ENCODE results near the gene METTL13.

The METTL13 gene

DNA sequence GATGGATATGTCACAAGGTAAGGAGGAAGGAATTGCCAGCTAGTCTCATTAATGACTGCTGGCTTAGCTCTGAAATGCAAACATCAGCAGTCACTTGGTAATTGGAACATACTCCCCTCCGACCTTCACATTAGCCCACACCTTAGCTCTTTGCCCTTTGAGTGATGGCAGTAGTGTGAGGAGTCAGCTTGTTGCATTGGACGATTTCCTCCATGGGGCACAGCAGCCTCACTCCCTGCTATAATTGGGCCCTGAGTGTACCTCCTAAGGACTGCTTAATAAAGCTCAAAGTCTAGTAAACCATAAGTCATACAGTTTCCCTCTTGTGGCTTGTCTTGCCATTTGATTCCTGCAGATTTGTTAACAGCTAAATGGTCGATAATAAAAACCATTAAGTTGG is 19.4 kb downstream of the METTL13 start:
- H3K4me3 ChIP-seq (ENCODE audit: low read depth, low read length) = no peak overlapping the region

DNA sequence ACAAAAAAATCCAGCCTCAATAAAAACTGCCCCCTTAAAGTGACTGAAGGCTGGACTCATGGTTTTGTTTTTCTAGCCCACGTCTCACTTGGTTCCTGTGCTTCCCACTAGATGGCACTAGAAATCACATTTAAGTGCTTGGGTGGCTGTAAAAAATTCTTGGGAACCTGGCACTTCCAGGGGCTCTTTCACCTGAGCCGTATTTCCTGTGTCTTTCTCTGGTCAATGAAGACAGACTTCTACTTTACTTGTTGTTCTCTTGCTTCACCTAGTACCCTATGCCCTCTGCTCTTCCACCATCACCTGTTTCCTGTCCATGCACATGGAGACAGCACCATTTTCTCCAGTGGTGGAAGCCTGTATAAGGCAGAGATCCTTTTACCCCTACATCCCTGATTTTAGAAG is 20.0 kb downstream of the METTL13 start:
- no peak overlapping the region for H3K4me3 ChIP-seq (ENCODE audit: low read depth, low read length)

DNA sequence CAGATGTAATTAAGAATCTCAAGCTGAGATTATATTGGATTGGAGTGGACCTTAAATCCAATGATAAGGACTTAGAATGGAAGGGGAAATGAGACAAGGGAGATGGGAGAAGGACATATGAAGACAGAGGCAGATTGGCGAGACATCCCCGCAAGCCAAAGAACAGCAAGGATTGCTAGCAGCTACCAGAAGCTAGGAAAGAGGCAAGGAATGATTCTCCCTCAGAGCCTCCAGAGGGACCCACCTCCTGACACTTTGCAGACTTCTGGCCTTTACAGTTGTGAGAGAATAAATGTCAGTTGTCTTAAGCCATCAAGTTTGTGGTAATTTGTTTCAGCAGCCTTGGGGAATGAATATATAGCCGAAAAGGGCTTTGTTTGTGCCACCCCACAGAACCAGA is 20.7 kb downstream of the METTL13 start:
- no peak overlapping the region for H3K4me3 ChIP-seq (ENCODE audit: low read depth, low read length)

DNA sequence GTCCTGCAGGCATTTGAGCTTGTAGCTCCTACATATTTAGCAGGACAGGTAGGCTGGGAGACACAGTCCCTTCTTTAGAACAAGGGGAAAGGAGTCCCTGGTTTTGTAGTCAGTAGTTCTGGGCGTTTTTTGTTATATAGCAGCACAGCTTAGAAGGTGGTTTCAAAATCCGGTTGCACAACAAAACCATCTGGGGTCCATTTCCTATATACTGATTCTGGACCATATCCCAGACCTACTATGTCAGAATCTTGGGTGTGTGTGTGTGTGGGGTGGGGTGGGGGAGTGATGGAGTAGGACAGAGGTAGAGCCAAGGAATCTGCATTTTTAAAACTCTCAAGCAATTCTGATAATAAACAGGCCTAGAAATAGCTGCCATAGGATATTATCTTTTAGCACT is 21.6 kb downstream of the METTL13 start:
- no peak overlapping the region for H3K4me3 ChIP-seq (ENCODE audit: low read depth, low read length)

DNA sequence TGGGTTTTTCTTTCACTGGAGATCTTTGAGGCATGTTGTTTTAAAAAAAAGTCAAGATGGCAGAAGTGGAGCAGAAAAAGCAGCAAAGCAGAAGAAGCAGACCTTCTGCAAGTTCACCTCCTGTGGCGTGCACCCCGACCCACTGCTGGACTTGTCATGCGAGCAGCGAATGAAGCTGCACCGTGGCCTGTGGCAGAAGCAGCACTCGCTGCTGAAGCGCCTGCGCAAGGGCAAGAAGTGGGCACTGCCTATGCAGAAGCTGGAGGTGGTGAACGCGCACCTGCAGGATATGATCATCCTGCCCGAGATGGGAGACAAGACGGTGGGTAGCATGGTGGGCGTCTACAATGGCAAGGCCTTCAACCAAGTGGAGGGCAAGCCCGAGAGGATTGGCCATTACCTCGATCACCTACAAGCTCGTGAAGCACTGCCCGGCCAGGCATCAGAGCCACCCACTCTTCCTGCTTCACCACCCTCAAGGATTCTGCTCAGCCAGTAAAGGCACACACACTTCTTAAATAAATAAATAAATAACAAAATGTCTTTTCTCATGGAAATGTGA is 22.1 kb downstream of the METTL13 start:
- no peak overlapping the region for H3K4me3 ChIP-seq (ENCODE audit: low read depth, low read length)

DNA sequence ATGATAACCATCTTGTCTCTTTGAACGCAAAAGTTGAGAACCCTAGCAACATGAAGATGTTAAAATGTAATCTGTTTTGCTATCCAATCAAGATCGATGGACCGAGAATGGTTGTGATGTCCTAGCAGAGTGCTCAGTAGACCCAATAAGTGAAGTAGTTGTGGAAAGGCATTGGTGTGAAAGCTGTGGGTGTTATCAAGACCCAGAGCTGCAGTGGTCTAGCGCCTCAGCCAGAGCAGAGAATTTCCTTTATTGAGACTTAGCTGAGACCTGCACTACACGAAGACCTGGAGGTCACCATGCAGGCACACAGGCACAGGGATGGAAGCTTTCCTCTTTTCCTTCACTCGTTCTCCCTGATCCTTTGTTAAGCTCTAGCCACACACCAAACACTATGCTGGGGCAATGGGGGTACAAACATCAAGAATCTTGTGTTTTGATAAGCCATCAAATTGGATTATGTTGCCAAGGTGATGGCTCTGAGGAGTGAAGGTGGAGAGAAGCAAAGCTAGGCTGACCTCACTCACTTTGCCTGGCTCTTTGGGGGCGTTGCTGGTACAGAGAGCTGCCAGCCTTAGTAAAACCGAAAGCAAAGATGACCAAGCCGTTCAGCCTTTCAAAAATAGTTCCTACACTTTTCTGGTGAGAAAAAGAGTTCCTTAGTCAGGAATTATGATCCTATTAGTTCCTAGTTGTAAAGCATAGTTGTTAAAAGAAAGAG is 24.1 kb downstream of the METTL13 start:
- H3K4me3 ChIP-seq (ENCODE audit: low read depth, low read length) = no peak overlapping the region

DNA sequence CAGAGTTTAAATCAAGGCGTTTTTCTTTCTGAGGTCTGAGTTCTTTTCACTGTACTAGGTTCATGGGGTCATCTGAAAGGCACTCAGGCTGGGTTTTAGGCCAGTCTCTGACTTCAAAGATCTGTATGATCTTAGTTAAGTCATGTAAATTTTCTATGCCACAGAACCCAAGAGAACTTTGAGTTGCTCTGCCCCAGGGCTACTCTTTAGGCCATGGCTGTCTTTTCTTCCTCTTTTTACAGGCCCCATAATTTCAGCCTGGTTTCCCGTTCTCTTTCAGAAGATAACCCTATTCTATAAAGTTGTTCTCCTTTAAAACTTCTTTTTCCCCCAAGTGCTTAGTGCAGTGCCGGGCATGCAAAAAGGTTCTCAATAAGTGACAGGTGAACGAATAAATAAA is 26.1 kb downstream of the METTL13 start:
- H3K4me3 ChIP-seq (ENCODE audit: low read depth, low read length) = no peak overlapping the region

DNA sequence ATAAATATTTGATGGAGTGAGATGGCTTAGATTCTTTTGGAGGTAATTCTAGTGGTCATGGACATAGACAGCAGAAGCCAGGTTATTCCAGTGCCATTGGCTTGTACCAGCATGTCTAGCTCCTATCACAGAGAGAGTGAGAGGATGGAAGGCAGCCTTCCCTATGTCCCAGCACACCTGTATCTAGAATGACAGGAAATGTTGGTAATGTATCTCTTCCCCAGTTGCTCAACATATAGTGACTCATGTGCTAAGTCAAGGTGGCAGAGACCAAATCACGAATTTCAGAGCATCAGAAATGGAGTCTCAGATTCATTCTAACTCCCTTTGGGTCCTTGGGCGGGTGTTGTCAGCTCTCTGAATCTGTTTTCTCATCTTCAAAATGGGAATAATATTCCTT is 28.4 kb downstream of the METTL13 start:
- H3K4me3 ChIP-seq (ENCODE audit: low read depth, low read length) = no peak overlapping the region

DNA sequence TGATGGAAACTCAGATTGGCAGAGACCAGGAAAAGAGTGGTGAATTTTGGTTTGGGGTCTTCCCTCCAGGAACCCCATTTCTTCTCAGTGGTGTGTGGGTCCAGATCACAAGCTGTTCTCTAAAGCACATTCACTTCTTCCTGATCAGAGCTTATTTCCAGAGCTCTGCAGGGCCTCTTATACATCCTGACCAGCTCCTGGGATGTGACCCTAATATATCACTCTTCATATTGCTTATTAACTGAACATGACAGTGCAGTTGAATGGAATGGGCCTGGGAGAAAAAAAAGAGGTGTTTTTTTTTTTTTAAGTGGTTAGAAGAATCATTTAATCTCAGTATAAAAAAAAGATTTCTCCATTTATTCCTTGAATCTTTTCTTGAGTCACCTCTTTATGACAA is 30.2 kb downstream of the METTL13 start:
- H3K4me3 ChIP-seq (ENCODE audit: low read depth, low read length) = no peak overlapping the region

DNA sequence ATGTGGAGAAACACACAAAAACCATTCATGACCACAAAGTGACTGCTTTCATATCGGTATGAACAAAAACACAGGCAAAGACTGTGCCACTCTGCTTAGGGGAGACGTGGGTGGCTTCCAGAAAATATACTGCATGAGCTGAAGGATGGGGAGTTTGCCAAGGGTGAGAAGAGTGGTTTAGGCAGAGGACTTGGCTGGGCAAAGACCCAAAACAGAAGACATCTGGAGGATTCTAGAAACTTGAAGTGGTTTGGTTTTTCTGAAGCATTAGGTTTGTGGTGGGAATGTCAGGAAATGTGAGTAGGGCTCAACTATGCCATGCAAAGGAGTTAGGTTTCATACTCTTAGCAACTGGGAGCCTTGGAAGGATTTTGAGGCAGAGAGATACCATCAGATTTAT is 33.2 kb downstream of the METTL13 start:
- no peak overlapping the region for H3K4me3 ChIP-seq (ENCODE audit: low read depth, low read length)

DNA sequence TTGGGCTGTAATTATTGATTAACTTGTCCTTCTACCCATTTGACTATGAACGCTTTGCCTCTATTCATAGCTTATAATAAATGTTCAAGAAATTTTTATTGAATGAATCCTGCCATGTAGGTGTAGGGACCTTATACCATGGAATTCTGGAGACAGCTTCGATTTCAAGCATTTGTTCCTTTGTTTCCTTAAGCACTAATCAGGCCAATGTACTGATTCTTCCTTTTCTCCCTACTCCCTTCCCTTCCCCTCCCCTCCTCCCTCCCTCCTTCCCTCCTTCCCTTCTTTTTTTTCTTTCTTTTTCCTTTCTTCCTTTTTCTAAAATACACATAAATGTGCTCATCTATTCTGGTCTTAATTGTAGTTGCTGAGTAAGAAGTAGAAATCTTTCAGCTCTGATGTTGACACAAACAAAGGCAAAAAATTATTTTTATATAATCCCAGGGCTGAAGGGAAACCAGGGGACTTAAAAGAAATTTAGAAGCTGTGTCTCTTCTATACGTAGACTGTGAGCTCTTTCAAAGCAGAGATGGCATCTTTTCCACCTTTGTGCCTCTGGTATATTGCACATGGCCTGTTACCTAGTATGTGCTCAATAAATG is 34.9 kb downstream of the METTL13 start:
- H3K4me3 ChIP-seq (ENCODE audit: low read depth, low read length) = no peak overlapping the region

DNA sequence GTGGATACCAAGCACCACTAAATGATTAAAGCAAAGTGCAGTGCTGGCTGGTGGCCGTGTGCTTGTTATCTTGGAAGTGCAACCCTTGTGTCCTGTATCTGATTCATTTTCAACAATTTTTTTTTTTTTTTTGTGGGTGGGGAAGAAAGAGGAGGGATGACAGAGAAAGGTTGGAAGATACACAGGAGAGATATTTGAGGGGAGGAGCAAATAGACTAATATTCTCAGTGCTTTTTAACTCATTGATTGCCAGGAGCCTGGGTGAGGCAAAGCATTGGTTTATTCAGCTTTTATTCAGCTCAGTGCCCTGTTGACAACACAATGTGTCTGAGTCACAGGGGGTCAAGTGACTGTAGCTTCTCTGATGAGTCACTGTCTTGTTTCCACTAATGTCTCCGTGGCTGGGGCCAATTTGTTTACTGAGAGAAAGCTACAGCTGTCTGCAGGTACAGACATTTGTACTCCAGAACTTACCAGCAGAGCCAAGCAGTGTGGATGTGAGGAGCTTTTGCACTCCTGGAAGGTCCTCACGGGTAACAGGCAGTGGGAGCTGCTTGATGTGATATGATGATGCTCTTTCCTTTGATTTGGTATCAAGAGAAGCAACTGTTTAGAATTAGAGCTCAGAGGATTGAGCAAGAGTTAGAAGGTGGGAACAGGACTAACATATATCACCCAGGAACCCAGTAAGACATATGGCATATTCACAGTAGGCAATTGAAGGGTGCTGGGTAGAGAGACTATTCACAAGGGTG is 36.2 kb downstream of the METTL13 start:
- H3K4me3 ChIP-seq (ENCODE audit: low read depth, low read length) = no peak overlapping the region

DNA sequence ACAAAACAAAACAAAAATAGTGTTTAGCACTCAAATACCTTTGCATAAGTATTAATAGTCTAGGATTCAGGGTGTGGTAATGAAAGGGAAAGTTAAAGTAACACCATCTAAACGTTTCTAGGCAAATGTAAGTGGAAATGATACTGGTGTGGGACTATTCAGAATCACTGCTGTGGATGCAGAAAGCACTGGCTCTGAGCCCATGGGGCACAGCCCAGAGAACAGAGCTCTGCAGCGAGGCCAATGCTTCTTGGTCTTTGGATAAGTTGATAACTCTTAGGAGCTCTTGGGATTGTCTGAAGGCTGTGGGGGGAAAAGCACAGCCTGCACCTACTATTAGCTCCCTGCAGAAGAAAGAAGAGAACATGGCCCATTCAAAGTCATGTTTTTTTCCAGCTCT is 38.5 kb downstream of the METTL13 start:
- H3K4me3 ChIP-seq (ENCODE audit: low read depth, low read length) = no peak overlapping the region

DNA sequence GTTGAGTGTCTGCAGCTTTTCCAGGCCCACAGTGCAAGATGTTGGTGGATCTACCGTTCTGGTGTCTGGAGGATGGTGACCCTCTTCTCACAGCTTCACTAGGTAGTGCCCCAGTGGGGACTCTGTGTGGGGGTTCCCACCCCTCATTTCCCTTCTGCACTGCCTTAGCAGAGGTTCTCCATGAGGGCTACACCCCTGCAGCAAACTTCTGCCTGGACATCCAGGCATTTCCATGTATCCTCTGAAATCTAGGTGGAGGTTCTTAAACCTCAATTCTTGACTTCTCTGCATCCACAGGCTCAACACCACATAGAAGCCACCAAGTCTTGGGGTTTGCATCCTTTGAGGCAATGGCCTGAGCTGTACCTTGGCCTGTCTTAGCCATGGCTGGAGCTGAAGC is 45.5 kb downstream of the METTL13 start:
- no peak overlapping the region for H3K4me3 ChIP-seq (ENCODE audit: low read depth, low read length)

DNA sequence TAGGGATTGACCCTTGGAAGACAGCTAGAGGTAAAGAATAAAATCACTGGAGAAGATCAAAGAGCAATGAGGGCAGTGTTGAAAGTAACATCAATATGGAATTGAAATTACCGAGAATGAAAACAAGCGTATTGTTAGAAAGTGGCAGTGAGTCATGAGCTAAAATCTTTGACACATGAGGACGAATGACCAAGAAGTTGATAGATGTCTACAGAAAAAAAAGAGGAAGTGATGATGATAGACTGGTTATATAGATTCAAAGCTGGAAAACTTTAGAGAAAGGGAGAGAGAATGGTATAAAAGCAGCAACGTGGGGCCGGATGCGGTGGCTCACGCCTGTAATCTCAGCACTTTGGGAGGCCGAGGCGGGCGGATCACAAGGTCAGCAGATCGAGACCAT is 47.3 kb downstream of the METTL13 start:
- H3K4me3 ChIP-seq (ENCODE audit: low read depth, low read length) = no peak overlapping the region

DNA sequence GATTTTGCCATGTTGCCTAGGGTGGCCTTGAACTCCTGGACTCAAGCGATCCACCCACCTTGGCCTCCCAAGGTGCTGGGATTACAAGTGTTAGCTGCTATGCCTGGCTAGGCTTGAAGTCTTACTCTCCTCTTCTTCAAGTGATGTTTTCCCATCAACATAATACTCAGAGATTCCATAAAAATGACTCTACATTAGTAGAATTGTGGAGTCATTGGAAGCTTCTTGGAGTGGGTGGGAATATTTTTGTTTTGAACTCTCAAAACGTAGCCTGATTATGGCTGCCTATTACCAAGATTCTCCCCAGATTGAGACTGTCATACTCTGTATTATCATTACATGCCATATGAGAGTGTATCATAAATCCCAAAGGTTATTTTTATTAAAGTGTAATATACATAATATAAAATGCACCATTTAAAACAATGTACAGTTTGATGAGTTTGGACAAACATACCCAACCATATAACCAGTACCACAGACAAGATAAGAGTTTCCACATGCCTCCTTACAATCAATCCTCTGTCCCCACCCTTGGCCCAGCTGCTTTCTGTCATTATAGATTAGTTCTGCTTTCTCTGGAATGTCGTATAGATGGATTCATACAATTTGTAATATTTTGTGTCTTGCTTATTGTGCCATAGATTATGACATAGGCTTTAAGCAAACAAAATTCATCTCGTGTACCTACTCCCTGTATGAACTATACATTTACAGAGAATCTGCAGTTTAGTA is 51.8 kb downstream of the METTL13 start:
- no peak overlapping the region for H3K4me3 ChIP-seq (ENCODE audit: low read depth, low read length)

DNA sequence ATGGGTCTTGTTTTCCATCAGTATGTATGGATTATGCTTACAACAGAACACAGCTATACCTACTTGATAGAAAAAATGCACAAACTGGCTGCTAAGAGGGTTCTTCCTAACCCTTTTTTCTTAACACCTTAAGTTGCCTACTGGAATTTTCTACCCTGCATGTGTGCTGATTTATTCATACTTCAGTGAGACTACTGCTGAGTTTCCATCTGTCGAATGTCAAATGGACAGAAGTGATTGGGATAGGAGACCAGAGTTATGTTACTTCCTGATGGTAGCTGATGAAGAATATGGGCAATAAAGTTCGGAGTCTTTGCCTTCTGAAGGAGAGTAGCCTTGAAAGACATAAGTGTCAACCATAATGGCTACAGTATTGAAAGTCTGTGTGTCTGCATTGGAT is 53.4 kb downstream of the METTL13 start:
- H3K4me3 ChIP-seq (ENCODE audit: low read depth, low read length) = no peak overlapping the region

DNA sequence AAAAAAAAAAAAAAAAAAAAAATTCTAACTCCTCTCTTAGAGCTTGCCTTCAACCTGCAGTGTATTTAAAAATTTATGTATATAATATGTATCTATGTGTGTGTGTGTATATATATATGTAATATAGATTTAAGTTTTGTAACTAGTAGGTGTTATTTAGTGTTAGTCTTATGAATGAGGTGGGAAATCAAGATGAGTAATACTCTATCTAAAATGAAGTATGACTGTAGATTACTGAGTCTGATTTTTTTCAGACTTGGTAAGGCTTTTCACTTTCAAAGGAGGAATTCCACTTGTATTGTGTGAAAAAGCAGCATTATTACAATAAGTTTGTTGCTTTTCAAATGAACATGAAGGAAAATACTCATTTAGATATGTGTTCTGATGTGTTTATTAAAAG is 54.4 kb downstream of the METTL13 start:
- no peak overlapping the region for H3K4me3 ChIP-seq (ENCODE audit: low read depth, low read length)

DNA sequence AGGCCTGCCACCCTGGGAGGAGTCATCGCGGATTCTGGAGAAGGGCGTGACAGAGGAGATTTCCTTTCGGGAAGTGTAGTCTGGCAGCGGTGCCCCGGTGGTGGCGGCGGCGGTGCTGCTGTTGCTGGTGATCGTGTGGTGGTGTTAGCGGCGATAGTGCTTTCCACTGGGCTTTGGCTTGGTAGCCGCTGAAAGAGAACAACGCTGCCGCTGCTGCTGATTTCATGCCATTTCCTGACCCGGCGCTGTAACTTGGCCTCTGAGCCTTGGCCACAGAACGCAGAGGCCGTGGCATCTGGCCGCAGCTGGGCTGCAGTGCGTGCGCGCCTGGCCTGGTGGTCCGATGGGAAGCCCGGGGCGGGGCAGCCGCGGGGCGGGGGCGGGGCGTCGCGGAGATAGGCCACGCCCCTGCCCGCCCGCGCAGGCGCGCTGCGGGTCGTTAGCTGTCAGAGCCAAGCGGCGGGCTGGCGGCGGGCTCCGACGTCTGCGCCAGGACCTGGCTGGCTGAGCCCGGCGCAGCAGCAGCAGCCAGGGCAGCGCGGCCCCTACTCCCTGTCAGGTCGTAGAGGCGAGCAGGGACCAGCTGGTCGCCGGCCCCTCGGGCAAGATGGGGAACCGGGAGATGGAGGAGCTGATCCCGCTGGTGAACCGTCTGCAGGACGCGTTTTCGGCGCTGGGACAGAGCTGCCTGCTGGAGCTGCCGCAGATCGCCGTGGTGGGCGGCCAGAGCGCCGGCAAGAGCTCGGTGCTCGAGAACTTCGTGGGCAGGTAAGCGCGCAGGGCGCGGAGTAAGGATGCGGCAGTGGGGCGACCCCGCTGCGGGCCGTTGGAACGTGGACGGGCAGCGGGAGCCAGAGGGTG is 59.8 kb downstream of the METTL13 start, which contains the start of gene DNM3:
DNM3 (plus strand) TSS at position 449 of the 861 bp plus-strand sequence; CDS start at position 608, 159 bp downstream.
- peak within 1 kb of the TSS; percentile 79 for H3K4me3 ChIP-seq (ENCODE audit: low read depth, low read length)

All from iPS-11a (cell line).